Activated T-cell treated with anti-CD3 and anti-CD28 coated beads for 4 hours (primary cell): Measurements from ENCODE around the gene JUNB.
"Not testable (repeated sequence)": the region's sequence is repeated elsewhere in the genome, so short reads cannot be mapped to it uniquely, and the experiment has no call there.

Experiments
- DNase-seq: peaks from one replicate; pipeline ENCODE4 v3.0.0-alpha.2; 2020

JUNB gene

DNA sequence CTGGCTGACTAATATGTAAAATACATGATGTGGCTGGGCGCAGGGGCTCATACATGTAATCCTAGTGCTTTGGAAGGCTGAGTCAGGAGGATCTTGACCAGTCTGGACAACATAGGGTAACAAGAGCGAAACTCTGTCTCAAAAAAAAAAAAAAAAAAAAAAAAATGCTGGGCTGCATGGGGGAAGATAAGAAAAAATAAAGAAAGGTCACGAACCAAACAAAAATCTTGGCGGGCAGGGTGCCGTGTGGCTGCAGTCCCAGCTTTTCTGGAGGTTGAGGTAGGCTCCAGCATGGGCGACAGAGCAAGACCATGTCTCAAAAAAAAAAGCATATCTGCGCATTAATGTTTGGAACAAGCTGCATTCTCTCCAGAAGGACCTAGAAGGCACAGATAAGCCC, 23.8 kb downstream of the JUNB start:
- DNase-seq = no peak

DNA sequence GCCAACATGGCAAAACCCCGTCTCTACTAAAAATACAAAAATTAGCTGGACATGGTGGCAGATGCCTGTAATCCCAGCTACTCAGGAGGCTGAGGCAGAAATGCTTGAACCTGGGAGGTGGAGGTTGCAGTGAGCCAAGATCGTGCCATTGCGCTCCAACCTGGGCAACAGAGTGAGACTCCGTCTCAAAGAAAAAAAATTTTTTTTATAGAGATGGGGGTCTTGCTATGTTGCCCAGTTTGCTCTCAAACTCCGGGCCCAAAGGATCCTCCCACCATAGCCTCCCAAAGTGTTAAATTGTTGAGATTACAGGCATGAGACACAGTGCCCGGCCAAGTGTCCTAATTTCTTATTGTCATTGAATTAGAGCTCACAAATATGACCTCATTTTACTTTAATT, 25.9 kb downstream of the JUNB start:
- DNase-seq = not testable (repeated sequence)

DNA sequence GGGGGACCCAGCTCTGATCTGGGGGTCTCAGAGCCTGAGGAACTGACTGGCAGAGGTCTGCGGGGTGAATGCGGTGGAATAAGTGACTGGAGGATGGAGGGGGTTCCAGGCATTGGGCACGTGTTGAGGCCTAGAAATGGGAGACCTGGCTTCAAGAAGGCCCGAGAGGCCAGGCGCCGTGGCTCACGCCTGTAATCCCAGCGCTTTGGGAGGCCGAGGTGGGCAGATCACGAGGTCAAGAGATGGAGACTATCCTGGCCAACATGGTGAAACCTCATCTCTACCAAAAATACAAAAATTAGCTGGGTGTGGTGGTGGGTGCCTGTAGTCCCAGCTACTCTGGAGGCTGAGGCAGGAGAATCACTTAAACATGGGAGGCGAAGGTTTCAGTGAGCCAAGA, 26.5 kb downstream of the JUNB start:
- DNase-seq = not testable (repeated sequence)

DNA sequence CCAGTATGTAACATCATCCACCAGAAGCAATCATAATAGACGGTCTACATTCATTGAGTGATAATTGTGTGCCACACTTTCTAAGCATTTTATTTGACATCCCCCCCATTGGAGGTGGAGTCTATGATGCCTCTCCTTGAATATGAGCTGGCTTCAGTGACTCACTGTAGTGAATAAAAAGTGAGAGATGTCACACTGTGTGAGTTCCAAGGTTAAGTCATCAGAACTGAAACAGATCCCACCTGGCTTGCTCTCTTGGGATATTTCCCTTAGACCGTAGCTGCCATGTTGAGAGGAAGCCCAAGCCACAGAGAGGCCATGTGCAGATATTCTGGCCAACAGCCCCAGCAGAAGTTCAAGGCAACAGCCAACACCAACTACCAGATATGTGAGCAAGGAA, 30.5 kb downstream of the JUNB start:
- DNase-seq = no peak

DNA sequence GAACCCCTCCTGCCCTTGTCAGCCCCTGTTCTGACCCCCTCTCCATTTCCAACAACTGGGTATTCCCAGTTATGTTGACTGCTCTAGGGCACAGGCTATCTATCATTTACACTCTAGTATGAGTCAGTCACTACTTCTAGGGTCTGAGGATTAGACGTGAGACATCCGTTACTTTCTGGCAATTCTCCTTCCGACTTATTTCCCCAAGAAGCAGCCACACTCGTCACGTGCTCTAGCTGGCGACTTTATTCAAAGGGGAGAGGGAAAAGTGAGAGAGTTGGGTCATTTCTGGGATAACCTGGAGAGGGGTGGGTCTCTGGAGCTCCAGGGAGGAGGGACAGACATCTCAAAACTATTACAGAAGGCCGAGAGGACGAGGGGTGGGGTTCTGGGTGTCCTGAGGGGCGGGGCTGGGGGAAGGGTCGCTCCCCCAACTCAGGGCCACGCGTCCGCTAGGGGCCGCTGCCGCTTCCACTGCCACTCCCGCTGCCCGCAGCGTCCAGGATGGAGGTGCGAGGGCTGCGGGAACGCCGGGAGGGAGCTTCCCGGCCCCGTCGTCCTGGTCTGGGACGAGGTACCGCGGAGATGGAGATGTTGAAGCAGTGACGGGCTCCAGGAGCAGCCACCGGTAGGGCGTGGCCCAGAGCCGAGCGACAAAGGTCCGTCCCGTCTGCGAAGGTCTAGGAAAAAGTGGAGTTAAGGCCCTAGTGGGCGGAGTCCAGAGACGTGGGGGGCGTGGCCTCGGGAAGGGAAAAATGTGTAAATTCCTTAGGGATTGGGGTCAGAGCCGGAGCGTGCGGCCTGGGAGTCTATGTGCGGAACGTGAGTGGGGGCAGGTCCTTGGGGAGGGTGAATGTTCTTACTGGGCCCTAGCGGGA, 34.2 kb downstream of the JUNB start:
- no peak for DNase-seq

DNA sequence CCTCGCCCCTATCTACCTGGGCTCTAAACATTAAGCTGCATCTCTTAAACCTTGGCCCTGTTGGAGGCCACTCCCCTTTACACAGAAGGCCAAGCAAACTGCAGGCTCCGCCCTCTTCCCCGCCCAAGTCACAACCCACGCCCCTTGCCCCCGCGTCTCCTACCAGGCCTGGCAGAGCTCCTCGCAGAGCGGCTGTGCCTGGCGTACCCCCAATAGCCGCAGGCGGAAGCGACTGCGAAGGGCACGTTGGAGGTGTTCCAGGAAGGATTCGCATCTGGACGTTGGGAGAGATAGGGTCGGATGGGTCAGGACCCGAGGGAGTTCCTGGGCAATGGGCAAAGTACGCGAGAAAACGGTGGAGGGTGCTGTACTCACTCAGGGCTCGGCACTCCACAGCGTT, 37.2 kb downstream of the JUNB start:
- no peak for DNase-seq

DNA sequence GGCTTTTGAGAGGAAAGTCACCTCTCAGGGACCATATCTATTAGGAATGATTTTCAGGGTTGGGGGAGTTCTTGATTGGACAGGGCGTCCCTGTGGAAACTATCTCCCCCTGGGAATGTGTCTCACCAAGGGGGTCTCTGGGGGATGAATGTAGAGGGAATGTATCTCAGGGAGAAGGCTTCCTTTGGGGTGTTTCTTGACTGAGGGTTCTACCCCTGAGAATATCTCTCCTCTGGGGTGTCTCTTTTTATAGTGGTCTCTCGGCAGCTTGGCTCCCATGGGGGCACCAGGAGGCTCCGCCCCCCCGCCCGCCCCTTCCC, 42.1 kb downstream of the JUNB start:
- no peak for DNase-seq

DNA sequence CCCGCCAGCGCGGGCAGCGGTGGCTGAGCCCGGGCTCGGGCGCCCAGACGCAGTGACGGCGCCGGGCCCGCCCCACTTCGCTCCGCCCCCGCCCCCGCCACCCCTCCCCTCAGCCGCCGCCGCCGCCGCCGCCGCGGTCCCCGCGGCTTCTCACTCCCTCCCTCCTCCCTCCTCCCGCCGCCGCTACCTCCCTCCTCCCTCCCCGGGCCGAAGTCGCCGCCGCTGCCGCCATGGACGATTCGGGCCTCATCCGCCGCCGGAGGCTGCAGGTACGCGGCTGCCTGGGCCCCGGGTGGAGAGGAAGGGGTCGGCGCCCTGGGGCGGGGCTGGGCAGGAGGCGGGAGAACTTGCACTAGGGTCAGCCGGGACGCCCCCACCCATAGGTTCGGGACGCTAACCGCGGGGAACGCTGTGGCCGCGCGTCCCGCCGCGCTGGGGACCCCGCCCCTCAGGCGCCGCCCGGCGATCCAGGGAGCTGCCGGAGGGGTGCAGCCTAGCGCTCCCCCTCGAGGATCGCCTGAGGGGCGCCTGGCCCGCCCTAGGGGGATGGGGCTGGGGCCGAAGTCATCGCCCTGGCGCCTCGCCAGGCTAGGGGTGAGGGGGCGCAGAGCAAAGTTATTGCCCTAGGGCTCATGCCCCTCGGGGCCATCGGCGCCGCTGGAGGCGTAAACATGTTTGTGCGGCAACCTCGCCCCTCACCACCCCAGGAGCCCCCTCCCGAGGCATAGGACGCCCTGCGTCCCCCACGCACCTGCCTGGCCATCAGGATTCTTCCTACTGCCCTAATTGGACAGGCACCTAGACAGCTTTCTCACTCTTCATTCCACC, 42.7 kb downstream of the JUNB start:
- no peak for DNase-seq

DNA sequence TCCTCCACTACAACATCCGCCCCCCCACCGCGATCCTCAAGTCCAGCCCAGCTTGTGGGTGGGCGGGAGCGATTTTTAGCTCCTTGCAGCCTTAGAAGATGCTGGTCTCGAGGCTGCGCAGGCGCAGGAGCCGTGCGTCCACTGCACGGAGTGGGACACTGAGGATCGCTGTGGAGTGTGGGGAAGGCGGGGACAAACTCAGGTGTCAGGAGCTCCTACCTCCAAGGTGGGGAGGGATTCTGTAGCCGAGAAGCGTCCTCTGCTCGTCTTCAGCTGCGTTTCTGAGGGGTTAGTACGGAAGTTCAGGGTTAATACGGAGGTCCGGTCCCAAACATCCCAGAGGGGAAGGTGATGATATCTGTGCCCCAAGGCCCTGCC, 43.3 kb downstream of the JUNB start, which contains the start of gene RTBDN:
RTBDN (minus strand) TSS at position 14 of the 378 bp plus-strand sequence. CDS start 4,600 bp downstream, outside the sequence.
- no peak for DNase-seq

DNA sequence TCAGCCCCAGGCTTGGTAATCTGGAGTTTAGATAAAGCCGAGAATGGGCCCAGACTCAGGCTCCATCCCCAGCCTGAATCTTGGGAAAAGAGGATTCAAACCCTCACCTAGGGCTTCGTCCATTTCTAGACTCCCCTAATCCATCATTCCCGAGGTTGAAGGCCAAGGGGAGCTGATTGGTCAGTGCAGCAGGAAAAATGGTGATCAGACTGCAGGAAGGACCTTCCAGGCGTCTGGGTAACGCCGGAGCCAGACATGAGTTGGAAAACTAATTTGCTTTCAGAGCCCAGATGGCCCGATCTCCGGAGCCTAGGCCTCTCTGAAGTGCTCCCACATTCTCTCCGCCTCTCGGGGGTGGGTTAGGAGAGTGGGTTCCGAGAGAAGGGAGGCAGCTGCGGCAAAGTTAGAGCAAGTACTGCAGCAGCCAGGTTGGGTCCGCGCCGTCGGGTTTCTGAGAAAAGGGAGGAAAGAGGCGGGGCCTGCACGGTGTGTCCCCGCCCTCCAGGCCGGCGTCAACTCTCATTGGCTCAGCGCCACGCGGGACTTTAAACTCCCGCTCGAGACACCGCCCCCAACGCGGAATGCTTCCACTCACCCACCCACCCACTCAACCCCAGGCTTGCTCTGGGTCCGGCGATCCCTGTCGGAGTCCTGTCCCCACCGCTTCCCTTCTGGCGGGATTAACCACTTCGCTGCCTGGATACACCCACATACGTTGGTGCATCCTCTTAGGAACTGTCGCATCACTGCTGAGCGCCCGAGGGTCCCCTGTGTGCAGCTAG, 43.9 kb downstream of the JUNB start:
- DNase-seq = no peak

DNA sequence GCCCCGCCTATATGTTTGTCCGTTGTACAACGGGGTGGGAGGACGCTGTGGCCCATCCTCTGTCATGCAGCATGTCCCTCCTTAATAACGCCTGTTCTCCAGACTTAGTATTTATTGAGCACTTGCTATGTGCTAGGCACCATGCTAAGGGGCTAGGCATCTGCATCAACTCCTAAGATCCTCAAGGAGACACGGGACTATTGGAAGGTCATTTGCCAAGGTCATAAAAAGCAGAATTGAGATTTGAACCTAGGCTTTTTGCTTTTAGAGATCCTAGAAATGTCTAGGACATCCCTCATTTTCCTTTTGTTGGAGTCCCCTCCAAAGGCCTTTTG, 45.2 kb downstream of the JUNB start:
- DNase-seq = no peak

DNA sequence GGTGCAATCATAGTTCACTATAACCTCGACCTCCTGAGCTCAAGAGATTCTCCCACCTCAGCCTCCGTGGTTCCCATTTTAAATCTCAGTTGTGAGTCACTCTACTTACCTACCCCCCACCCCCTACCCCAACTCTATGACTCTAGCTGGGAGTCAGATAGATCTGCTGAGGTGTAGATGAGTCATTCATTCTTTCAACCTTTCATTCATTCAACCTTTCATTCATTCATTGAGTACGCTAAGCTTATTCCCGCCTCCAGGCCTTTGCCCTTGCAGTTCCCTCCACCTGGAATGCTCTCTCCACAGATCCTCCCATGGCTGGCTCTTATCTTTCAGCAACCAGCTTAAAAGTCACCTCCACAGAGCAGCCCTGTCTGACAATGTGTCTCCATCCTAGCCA, 45.9 kb downstream of the JUNB start:
- DNase-seq = no peak

DNA sequence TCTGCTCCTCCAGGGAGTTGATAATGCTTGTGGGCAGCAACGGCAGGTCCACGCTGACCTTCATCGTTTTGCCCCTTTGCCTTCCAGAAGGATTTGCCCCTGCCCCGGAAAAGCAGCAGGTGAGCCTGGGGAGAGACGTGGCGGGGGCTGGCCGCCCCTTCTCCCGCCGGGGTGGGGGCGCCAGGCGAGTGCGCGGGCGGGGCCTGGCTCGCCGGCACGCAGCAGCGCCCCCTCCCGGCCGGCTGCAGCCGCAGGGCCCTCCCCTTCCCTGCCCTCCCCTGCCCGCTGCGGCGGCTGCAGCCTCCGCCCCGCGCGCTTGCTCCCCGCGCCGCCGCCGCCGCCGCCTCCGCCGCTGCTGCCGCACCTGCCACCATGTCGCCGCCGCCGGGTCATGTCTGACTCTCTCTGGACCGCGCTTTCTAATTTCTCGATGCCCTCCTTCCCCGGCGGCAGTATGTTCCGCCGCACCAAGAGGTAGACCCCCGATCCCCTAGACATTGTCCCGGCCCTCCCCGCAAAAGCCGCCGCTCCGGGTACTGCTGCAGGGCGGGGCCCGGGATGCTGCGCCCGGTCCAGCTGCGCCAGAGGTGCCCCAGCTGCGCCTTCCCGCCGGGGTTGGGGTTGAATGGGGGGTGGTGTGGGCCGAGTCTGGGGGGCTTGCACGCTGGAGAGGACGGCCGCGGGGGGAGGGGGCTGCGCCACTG, 47.0 kb downstream of the JUNB start, which contains the start of gene MAST1:
MAST1 (plus strand) TSS at position 334 of the 704 bp plus-strand sequence; CDS start at position 392, 58 bp downstream.
- DNase-seq = no peak

DNA sequence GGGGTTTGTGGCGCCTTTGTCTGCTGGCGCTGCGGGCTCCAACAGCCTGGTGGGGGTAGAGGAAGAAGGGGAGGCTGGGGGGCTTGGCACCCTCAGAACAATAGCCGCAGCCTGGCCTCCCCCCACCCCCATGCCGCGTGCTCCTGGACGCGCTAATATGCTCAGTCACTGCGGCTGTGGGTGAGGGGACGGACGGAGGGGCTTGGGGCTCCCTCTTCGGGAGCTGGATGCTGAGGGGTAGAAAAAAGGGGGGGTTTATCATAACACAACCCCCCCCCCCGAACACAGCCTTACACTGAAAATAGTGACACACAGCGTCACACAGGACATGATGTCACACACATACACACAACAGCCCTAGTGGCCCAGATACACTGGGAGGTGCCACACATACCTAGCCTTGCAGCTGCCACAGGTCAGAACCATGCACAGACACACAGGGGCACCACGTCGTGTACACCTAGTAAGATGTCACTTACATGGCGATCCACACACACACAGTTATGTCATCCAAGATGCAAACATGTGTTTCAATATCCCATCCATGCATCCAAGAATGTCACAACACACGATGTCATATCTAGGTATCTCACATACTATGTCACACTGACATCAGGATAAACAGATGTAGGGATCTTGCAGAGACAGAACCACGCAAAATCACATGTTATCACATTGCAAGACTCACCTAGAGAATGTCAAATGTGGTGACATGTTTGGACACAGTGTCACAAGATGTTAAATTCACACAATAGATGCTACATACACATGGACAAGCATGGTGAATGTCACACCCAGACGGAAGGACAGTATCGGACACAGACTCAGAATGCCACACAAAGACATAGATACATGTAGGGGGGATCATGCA, 47.8 kb downstream of the JUNB start:
- no peak for DNase-seq

DNA sequence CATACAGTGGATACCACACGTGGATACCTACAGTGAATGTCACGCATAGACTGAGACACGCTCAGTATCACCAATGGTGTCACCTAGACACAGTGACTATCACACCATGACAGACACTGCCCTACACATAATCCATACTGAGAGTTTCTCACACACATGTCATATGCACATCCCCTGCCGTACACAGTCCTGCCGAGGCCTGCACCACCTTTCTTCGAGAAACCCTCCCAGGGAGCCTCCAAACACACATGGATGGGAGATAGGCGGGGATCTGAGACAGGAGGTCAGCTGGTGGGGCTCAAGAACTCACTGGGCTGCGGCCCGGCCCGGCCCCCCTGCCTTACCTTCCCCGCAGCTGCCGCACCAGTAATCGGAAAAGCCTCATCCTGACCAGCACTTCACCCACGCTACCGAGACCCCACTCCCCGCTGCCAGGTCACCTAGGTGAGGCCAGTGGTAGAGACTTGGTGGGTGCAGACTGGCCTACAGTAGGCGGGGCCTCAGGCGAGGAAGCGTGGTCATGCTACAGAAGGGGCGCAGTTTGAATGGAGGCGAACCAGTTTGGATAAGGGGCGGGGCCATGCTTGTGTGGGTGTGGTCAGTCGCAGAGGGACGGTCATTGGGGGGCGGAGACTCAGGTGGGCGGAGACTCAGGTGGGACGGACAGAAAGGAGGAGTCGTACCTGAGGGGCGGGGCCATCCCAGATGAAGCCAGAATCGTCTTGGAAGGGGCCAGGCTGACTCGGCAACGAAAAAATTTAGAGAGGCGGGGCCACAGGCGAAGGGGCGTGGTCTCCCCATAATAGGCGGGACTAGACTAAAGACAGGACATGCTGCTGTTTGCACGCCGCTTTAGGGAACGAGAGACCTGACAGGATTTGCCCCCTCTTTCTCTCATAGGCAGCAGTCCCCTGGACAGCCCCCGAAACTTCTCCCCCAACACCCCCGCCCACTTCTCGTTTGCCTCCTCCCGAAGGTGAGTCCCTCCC, 49.1 kb downstream of the JUNB start:
- DNase-seq = no peak

DNA sequence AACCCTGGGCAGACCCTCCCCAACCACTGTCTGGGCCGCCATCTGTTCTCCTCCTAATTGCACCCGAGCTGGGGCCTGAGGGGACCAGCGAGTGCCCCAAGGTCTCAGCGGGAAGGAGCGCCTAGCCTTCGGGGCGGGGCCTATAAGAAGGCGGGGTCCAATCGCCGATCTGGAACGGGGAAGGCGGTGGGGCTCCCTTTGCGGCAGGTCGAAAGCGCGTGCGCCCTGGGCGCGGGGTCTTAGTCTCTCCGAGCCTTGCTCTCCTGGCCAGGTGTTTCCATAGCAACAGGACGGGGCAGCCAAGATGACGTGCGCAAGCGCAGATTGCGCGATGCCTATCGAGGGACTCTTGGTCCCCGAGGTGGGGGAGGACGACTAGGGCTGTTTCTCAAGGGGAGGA, 49.8 kb downstream of the JUNB start:
- no peak for DNase-seq

DNA sequence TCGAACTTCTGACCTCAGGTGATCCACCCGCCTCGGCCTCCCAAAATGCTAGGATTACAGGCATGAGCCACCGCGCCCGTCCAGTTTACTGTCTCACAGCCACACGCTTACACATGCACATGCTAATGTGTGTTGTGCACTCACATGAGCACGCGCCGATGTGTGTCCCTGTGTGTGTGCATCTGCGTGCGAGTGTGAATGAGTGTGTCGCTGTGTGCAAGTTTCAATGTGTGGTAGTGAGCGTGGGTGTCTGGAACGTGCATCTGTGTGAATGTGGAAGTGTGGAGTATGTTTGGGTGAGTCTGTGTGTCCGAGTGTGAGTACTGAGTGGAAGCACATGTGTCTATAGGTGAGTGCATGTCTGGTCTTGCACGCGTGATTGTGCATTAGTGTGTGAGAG, 51.2 kb downstream of the JUNB start:
- no peak for DNase-seq
